ENCODE measurements around the gene STPG2.
"Not testable (repeated sequence)": the region's sequence is repeated elsewhere in the genome, so short reads cannot be mapped to it uniquely, and the experiment has no call there.

STPG2 gene

DNA sequence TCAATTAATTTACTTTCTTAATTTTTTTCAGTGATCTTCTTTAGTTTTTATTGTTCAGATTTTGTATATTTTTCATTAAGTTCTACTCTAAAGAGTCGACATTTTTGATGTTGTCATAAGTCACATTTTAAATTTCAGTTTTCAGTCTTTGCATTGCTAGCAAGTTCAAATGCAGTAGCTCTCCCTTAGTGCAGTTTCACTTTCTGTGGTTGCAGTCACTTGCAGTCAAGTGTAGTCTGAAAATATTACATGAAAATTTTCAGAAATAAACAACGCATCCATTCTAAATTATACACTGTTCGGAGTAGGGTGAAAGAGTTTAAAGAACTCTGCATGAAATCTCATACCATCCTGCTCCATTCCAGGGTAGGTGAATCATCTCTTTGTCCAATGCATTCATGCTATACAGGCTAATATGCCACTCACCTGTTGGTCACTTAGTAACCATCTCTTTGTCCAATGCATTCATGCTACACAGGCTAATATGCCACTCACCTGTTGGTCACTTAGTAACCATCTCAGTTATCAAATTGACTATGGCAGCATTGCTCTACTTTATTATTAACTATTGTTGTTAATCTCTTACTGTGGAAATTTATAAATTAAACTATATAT lies 356.9 kb downstream of the STPG2 start:
- DNase-seq, result no peak

- no peak for DNase-seq
These were observed 365.1 kb downstream of the STPG2 start for GRCh38 chr4:97778174-97778573.

GRCh38 chr4:97774347-97774989 lies 368.8 kb downstream of the STPG2 start:
- DNase-seq, result no peak

DNA sequence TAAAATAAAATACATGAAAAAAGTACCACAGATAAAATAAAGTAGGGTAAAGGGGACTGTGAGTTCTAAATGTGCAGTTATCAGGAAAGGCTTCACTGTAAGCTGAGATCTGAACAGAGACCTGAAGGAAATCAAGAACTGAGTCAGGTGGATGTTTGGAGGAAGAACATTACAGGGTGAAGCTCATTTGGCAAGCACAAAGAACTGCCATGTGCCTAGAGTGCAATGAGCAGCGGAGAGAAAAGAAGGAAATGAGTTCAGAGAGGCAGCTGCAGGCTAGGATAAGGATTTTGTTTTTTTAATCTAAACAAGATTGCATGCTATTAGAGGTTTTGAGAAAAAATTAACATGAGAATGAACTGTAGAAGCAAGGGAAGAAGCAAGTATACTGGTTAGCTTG lies 373.1 kb downstream of the STPG2 start:
- DNase-seq, result peak; percentile 2

DNA sequence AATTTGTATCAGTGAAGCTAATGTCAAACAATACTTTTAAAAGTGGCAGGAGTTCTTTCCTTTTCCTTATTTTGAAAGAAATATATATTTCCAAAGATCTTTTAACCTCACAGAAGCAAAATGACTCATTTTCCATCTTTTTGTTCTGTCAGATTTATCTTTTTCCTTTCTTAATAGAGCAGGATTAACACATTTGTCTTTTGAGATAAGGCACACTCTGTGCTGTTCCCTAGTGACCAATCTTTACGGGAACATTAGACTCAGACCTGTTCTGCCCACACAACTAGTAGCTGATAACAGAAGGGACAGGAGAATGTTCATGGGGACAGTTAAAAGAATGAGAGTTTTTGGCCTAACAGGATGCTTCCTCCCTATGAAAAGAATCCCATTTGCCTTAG lies 381.2 kb downstream of the STPG2 start:
- no peak for DNase-seq

GRCh38 chr4:97761445-97762114 lies 381.7 kb downstream of the STPG2 start:
- DNase-seq, result no peak

DNA sequence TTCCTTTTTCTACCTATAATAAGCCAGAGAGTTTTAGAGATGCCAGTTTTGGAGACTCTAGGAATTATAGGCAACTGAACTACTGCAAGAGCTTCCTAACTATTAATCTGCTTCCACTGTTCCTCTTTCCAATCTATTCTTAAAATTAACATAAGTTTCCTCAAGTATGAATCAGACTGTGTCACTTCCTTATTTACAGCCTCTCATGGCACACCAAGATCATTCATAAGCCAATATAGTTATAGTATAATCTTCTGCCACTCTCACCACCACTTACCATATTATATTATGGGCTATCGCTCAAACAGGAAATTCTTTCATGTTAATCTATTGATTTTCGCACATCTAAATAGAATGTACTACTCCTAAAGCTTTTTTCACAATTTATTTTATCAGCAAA lies 383.5 kb downstream of the STPG2 start:
- DNase-seq, result no peak

DNA sequence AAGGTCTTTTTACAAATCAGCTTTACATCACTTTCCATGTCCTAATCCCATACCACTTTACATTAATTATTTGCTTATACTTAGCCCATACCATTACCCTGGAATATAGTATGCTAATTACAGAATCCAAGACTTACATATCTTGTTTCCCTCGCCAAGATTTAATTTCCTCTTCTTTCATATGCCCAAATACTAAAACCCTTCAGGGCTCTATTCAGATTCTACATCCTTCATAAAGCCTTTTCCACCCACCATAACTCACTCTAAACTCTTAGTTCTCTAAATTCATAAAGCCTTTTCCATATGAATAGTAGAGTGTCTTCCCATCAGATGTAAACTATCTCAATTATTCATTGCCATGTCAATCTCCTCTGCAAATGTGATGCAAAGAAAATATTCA lies 390.7 kb downstream of the STPG2 start:
- no peak for DNase-seq

DNA sequence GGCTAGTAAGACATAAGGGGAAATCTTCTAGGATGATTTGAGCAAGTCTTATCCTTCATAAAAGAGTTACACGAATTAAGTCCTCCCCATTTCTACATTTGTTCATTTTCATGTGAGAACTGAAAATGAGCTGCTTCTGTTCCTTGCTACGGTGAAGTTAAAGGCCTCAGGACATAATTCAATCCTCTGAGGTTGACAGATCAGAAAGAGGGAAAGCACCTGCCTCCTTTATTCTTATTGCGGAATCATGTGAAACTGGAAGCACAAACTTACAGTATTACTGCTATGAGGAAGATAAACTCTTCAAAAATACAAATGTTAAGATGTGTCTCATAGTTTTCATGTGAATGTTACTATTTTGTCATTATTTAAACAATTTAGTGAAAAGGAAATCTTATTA lies 395.3 kb downstream of the STPG2 start:
- no peak for DNase-seq

- DNase-seq, result peak; percentile 77
These were observed 422.3 kb downstream of the STPG2 start for GRCh38 chr4:97720869-97721432.

GRCh38 chr4:97691111-97691605 lies 452.1 kb downstream of the STPG2 start:
- DNase-seq, result no peak

DNA sequence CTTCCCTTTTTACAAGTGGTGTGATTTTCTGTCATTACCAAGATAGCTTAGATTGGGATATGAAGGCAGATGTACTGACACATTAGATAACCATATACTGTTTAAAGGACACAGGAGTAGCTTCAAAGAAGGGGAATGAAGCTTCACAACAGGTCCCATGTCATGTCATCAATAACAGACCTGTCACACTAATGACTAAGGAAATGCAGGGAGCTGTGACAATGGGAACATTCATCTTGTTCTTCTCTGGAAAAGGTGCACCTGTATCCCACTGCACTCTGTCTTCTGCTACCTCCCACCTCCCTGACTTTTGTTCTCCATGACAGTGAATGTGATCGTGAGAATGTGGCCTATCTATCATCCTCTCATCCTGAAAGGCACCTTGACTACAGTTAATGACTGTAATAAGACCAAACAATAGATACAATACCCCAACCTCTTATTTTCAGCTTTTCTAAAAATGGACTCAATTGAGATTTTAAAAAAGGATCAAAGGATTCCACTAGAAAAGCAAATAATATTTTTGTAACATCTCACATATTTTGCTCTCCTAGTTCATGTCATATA lies 472.5 kb downstream of the STPG2 start:
- DNase-seq, result no peak

DNA sequence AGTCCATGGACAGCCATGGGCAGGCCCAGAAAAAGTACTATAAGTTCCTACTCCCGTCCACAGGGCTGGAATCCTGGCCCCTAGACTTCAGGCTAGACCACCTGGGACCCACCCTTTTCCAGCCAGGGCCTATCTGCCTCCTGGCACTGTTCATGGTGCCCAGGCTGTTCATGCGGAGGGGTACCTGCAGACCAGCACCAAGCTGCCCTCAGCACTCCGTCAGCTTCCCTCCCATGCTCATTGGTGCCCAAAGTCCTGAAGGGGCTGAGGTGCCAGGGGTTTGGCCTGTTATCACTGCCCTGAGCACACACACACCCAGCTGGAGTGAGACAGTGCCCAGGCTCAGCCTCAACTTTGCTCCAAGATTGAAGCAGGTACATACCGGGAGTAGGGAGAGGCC lies 477.7 kb downstream of the STPG2 start:
- no peak for DNase-seq

DNA sequence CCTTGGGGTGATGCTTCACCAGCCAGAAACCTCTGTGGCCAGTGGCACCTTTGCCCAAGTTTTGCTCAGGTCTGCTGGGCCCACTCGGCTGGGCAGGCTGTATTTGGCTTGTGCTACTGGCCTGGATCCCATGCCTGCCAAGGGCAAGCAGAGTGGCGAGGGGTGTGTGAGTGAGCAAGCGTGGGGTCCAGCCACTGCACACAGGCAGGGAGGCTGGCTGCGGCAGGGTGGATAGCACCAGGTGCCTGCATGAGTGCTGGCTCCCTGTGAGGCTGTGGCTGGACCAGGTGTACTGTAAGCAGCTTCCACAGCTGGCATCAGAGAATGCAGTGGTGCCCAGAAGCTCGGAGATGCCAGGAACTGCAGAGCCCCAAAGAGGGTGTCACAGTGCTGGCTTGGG lies 478.5 kb downstream of the STPG2 start:
- DNase-seq, result no peak

GRCh38 chr4:97662133-97662532 lies 481.1 kb downstream of the STPG2 start:
- DNase-seq, result no peak

- no peak for DNase-seq
These were observed 487.1 kb downstream of the STPG2 start for GRCh38 chr4:97656044-97656720.

- DNase-seq, result no peak
These were observed 489.6 kb downstream of the STPG2 start for GRCh38 chr4:97653701-97654100.

DNA sequence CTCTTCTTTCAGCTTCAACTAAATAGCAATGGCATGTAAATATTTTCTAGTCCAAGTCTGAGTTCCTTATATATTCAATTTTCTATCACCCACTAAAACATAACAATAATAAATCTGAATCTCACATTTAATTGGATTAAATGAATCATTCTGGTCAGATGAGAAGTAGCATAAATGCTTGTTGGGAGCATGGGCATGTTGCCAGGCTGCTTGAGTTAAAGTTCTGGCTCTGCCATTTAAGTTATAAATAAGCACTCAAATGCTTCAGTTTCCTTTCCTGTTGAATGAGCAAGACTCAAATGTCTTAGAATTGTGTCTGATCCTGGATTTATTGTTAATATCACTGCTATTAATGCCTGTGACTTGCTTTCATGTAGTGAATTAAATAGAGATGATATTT lies 496.3 kb downstream of the STPG2 start:
- no peak for DNase-seq

DNA sequence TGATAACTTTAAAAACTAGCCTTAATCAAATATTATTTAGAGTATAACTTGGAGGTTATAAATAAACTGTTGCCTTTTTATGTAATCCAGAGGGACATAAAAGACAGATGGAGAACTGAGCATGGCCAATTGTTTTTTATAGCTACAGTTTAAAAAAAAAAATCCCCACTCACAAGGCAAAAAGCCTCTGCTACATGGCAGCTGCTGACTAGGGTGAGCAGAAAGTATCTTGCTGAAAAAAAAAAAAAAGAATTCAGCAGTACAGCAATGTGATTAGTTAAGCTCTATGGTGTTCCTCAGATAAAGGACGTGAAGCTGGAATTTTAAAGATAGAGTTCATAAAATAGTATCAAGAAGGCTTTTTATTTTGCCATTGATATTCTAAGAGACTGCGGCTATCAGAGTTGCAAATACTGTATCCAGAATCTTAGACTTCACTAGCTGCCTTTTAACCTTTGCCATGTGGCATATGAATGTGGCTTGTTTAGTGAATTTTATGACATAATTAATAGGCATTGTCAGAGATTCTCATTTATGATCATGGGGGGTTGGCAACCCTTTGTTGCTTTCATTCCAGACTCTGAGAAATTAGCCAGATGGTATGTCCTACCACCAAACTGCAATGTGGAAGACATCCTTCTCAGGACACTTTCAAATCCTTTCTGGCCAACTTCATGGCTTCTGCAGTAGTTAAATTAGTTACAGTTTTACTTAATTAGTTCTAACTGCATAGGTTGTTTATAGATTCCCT lies 498.0 kb downstream of the STPG2 start:
- DNase-seq, result no peak

DNA sequence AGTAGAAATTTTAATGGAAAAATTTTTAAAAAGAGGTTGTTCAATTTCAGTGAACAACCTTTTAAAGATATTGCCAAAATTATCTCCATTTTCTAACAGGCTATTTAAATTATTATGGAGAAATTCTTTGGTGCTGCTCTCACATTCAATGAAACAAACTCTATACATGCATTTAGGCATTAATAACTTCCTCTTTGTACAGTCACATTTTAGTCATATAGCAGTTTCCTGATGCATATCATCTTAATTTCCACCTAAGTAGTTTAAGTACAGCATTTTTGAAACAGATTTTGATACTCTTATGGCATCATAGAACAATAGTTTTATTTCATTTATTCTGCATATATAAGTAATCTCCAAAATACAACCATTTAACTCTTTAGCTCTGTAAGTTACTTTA lies 500.1 kb downstream of the STPG2 start:
- DNase-seq, result no peak

GRCh38 chr4:97639961-97640360 lies 503.3 kb downstream of the STPG2 start:
- no peak for DNase-seq

GRCh38 chr4:97633831-97634230 lies 509.4 kb downstream of the STPG2 start:
- DNase-seq, result not testable (repeated sequence)

All from hematopoietic multipotent progenitor cell treated with erythropoietin and hydrocortisone succinate and interleukin-3 and kit ligand, for 4 days (in vitro differentiated cells).